GM20000 (cell line): ENCODE results near the gene MAGEC3.

Experiments used
- DNase-seq: peaks from one replicate; pipeline ENCODE4 v3.0.0; 2012; ENCODE audit warnings: low spot score
- CTCF ChIP-seq: IDR thresholded peaks from 2 replicates; pipeline ENCODE4 v1.5.1; 2012; ENCODE audit warnings: mild to moderate bottlenecking, control low read depth; ENCODE audit errors: extremely low read depth, missing control alignments

Gene MAGEC3

DNA sequence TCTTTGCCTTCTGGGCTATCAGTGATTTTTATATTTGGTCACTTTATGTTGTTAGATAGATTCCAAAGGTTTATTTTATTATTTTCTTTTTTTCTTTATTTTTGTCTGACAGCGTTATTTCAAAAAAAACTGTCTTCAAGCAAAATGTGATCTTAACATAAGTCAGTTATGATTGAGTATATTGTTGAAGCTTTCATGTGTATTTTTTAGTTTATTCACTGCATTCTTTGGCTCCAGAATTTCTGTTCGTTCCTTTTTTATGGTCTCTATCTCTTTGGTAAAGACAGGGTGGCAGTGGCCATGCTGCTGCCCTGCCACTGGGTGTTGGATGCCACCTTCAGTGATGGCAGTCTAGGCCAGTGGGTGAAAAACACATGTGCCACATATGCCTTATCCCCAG, at the start of gene MAGEC3:
MAGEC3 (plus strand) TSS at position 301 of the 400 bp plus-strand sequence; CDS start at position 301, 0 bp downstream.
- DNase-seq: no peak
- no peak for TF ChIP-seq CTCF

DNA sequence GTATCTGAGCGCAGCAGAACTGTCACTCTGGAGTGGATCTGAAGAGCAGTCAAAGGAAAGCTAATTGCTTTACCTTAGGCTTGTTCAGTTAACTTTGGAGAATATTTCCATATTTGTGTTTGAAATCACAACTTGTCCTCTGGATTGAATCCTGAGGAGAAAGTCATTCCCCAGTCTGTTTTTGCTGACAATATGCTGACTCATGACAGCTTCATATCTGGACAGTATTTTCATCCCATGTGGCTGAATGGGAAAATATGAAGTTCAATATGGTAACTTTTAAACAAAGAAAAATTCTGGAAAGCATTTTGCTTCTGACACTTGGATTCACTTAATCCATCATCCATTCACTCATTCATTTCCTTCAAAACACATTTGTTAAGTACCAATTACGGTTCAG, 46.3 kb upstream of the MAGEC3 start:
- no peak for TF ChIP-seq CTCF
- DNase-seq: no peak

DNA sequence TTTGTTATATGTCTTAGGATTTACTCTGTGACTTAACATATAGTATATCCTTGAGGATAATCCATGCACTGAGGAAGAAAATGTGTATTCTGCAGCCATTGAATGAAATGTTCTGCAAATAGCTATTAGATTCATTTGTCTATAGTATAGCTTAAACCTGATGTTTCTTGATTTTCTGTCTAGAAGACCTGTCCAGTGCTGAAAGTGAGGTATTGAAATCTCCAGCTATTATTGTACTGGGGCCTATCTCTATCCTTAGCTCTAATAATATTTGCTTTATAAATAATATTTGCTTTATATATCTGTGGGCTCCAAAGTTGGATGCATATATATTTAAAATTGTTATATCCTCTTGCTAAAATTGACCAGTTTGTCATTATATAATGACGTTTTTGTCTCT, 26.7 kb upstream of the MAGEC3 start:
- no peak for DNase-seq
- no peak for TF ChIP-seq CTCF

GRCh38 chrX:141814213-141814857, 23.8 kb upstream of the MAGEC3 start:
- no peak for DNase-seq
- no peak for TF ChIP-seq CTCF

DNA sequence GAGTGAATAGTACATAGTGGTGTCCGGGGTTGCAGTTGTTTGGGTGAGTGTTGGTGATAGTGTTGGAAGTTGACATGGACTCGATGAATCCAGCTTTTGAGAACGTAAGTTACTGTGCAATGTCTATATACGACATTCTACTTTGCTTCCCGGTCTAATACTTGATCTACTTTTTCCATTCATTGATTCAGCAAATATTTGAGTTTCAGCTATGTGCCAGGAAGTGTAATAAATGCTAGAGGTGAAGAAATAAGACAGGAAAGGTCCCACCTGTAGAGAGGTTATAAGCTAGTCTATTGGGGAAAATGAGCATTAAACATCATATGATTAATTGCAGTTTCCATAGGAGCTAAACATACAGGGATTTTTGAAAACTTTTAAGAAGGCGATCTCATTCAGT, 22.2 kb upstream of the MAGEC3 start:
- DNase-seq: no peak

DNA sequence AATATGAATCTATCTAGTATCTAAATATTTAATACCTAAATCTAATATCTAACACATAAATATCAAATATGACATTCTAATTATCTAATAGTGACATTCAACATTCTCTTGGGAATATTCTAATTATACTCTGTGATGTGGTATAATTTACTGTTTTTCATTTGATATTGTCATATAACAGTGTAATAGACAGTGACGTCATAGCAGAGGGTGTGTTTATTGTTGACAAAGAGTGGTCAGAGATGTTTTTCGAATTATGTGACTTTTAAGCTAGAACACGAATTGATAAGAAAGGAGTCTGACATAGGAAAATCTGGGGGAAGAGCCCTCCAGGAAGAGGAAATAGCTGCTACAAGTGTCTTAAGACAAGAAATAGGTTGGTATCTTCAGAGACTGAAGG, 5.9 kb upstream of the MAGEC3 start:
- no peak for TF ChIP-seq CTCF
- no peak for DNase-seq

More for the DNA sequence above, 22.2 kb upstream of the MAGEC3 start:
- TF ChIP-seq CTCF: no peak

DNA sequence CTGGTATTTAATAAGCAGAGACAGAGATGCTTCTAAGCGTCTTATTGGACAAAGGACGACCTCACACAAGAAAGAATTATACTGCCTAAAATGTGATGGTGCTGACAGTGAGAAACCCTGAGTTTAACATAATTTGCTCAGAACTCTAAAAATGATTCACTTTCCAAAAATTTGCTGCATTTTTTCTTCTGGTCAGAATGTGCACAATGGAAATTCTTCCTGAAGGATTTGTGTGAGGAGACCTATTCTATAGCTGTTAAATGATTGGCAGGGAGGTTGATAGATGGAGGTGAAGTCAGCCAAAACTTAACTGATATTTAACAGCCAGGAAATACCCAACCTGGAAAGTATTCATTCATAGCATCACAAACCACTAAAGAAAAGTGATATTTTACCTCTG, 1.7 kb downstream of the MAGEC3 start:
- no peak for DNase-seq

More for the DNA sequence above, 1.7 kb downstream of the MAGEC3 start:
- no peak for TF ChIP-seq CTCF
